Dermis microvascular lymphatic vessel endothelial cell (primary cell): ENCODE results near the gene SIK3. TPM values are rescaled to one million over a fixed set of nuclear protein-coding genes. Genes with fewer than 3 reads are reported as not detected.
"Not testable (repeated sequence)": the region's sequence is repeated elsewhere in the genome, so short reads cannot be mapped to it uniquely, and the experiment has no call there.

ENCODE experiments used
- DNase-seq, 2 donors: peaks; one replicate each; pipeline versions ENCODE4 v3.0.0 to v3.0.0-alpha.2; 2010; ENCODE audit warnings: low read depth in 2 of 2
- total RNA-seq: library from RNA; depleted of rRNA; stranded (reverse); fragments of >200 nt; gene quantifications from 2 replicates; pipeline ENCODE4 v1.2.1, GENCODE V29; 2014

The SIK3 gene
- total RNA-seq, 1 donor from 2014 or later: 6.4 TPM

GRCh38 chr11:117076941-117077691 lies 21.1 kb downstream of the SIK3 start:
- DNase-seq: no peak

GRCh38 chr11:117075186-117075585 lies 23.0 kb downstream of the SIK3 start:
- DNase-seq: no peak

- no peak for DNase-seq
These were observed 24.1 kb downstream of the SIK3 start for GRCh38 chr11:117074119-117074518.

GRCh38 chr11:117073539-117073938 lies 24.7 kb downstream of the SIK3 start:
- DNase-seq: no peak

DNA sequence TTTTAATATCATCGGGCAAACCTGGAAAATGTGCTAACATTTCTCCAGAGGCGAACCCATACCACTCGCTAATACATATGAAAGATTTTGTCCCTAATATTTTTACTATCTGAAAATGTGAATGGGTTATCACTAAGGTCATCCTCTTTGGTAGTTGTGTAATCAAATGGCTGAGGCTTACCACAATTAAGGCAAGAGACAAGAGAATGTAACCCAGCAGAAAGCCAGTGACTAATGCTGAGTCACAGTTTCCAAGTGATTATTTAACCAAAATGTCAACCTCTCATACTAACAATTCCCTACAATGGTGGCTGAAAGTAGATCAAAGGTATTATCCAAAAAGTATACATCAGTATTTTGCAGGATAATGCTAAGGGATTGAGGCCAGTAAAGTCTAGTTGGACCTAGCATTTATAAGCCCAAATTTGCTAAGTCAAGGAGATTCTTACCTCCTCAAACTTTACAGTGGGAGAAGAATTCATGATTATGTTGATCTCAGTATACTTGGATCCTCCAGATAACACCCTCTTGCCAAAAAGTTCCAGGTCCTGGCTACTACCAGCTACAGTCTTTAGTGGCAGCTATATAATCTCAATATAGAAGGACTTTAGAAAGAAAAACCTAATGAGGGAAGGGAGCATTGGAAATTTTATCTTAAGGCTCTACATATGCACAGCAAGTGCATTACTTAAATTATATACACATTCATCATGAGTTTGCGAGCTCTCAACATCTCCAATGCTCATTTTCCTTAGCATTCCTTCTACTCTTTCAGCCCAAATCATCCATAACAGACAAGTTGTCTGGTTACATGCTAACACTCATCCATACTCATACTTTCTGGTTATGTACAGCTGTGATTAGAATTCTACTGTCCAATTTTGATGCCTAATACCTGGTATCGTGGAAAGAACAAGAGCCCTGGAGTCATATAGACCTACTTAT lies 25.4 kb downstream of the SIK3 start:
- peak; percentile 73 to 92 for DNase-seq

DNA sequence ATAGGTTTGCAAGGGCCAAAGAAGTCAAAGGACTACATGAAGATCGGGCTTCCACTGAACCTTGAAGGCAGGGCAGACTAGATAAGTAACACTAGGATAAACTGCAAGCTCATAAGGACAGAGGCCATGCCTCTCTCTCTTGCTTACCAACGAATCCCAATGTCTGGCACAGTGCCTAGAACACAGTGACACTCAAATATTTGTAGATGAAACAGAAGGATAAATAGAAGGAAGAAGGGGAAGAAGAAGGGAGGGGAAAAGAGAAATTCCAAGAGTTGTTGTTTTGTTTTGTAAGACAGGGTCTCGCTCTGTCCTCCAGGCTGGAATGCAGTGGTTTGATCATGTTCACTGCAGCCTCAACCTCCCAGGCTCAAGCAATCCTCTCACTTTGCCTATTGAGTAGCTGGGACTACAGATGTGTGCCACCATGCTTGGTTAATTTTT lies 26.9 kb downstream of the SIK3 start:
- peak in 1 of 2 donors; percentile 43 for DNase-seq

DNA sequence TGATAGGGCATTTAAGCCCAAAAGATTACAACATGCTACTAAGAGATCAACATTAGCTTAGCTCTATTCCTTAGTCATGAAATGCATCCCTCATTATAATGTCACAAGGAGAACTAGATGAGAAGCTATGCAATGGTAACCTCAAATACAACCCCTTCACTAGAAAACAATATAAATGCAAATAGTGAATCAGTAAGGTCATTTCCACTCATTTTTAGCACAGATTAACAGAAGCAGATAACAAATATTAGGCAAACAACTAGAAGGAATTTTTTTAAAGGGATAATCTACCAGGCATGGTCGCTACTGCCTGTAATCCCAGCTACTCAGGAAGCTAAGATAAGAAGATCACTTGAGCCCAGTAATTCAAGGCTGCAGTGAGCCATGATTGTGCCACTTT lies 28.2 kb downstream of the SIK3 start:
- peak in 1 of 2 donors; percentile 39 for DNase-seq

DNA sequence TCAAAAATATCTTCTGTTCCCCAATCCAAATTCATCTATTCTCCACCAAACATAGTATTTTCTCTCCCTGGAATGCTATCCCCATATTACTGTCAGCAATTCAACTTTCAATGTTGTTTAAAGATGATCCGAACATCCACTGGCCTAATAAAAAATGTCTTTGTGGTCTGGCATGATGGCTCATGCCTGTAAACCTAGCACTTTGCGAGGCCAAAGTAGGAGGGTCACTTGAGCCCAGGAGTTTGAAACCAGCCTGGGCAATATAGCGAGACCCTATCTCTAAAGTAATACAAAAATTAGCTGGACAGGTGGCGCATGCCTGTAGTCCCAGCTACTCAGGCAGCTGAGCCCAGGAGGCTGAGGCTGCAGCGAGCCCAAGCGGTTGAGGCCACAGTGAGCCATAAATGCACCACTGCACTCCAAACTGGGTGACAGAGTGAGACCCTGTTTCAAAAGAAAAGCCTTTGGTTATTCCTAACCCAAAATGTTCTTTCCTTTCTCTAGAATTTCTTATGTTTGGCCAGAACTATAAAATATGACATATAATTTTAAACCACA lies 29.8 kb downstream of the SIK3 start:
- no peak for DNase-seq

- no peak for DNase-seq
These were observed 31.3 kb downstream of the SIK3 start for GRCh38 chr11:117066959-117067358.

GRCh38 chr11:117064275-117064674 lies 34.0 kb downstream of the SIK3 start:
- DNase-seq: no peak

GRCh38 chr11:117062498-117062897 lies 35.7 kb downstream of the SIK3 start:
- no peak for DNase-seq

DNA sequence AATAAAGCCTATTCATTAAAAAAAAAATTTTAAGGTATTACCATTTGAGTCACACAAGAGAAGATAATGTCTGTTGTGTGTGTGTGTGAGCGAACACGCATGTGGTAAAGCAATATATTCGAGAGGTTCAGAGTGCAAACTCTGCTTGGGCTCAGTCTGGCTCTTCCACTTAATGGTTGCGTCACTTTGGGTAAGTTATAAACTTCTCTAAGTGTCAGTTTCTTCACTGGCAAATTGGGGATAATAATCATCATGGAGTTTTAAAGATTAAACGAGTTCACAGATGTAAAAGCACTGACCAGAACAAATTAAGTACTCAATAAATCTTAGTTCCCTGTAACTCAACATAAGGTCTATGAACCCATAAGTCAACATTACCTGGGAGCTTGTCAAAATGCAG lies 37.0 kb downstream of the SIK3 start:
- DNase-seq: no peak

- DNase-seq: peak in 1 of 2 donors; percentile 21
These were observed 38.5 kb downstream of the SIK3 start for GRCh38 chr11:117059611-117060148.

DNA sequence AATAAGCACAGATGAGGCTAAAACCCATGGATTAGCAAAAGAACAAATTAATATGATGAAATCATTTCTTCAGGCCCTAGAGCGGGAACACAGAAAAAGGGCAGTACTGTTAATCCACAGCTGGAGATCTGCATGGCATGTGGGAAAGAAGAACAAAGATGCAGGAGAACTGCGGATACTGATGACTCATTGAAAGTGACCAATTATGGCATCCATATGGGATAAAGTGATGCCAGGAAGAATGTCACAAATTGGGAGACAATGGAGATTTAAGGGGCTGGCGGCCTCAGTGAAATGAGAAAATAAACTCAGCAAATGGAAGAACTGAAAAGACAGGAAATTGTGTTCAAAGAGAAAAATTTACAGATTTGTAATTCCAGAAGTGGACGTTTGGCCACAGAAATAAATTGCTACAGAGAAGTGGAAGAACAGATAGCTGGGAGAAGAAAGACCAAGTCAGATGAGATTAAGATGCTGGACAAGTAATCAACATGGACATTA lies 39.4 kb downstream of the SIK3 start:
- peak in 1 of 2 donors; percentile 82 for DNase-seq

DNA sequence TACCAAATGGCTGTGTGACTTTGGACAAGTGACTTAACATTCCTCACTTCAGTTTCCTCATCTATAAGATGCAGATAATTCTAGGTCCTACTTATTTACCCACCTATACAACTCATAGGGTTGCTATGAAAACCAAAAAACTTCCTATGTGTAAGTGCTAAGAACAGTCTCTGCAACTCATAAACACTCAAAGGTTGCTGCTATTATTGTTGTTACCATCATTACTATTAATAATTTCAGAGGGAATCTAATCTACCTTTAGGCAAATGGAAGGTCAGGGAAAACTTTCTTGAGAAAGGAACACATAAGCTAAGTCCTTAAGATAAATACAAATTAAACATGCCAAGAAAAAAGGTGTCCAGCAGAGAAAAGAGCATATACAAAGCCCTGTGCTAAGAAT lies 40.5 kb downstream of the SIK3 start:
- no peak for DNase-seq

- no peak for DNase-seq
These were observed 40.9 kb downstream of the SIK3 start for GRCh38 chr11:117057317-117057716.

DNA sequence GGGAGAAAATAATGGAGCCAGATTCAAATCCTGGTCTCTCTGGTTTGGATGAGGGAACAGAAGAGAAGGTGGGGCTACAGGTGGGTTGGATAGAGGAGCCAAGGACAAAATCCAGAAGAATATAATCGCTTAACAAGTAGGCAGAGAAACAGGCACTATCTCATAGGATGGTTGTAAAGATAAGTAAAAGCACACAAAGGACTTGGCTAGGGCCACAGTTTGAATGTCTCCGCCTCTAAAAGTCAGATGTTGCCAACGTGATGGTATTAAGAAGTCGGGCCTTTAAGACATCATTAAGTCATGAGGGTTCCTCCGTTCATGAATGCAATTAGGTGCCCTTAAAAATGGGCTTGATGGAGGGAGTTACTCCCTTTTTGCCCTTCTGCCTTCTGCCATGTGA lies 42.8 kb downstream of the SIK3 start:
- DNase-seq: no peak

DNA sequence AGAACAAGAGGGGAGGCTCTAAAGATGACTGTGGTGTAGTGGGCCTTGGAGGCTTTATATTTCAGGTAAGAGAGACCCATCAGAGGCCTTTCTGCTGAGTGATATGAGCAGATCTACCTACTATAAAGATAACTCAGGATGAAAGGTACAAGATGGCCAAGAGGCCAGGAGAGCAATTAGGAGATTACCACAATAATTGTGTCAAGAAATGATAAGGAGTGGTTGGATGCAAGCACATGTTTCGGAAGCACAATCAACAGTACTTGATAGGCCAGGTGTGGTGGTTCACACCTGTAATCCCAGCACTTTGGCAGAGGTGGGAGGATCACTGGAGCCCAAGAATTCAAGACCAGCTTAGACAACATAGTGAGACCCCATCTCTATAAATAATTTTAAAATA lies 43.8 kb downstream of the SIK3 start:
- no peak for DNase-seq

DNA sequence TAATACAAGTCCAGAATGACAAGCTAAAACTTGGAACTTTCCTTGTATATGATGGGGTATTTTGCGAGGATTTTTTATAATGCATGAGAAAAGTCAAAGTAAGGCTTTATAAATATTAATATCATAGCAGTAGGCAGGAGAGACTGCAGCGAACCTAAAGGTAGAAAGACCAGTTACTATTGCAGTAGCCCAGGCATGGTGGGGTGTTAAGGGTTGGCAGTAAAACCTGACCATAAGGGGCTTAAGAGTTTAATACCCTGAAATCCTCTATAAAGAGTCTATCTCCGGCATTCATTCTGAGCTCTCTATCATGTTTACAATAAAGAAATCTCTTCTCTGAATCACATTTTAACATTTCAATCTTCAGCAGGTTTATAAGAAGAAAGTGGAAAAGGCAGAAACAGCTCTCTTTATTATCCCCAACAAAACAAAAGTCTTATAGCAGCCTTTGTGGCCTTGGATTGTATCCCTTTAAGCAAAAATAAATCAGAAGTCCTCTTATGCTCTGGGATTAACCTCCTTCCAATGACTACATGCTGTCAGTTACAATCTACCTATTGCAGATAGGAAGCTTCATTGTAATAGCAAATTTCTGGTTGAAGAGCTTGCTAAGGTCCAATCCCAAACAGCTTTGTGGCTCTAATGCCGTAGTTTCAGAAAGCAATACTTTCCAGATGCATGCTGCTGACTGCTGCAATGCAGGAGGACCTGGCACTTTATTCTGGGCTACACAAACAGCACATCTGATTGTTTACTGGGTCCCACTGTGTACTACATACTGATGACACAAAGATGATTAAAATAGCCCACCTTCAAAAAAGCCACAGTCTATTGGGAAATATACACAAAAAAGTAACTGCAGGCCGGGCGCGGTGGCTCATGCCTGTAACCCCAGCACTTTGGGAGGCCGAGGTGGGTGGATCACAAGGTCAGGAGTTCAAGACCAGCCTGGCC lies 45.8 kb downstream of the SIK3 start:
- DNase-seq: no peak

DNA sequence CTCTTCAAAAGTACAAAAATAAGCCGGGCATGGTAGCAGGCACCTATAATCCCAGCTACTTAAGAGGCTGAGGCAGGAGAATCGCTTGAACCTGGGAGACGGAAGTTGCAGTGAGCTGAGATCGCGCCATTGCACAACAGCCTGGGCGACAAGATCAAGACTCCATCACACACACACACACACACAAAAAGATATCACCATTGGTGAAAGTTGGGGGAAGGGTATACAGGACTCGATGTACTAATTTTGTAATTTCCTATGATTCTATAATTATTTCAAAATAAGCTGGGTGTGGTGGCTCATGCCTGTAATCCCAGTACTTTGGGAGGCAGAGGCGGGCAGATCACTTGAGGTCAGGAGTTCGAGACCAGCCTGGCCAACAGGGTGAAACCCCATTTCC lies 48.1 kb downstream of the SIK3 start:
- DNase-seq: not testable (repeated sequence)

GRCh38 chr11:117046627-117047026 lies 51.6 kb downstream of the SIK3 start:
- not testable (repeated sequence) for DNase-seq
